ENCODE data around the gene ARFGEF3.

- TF ChIP-seq EZH2 (IDR thresholded peaks at IDR 0.05; ENCODE audit: low read depth, unreplicated experiment): no peak
- TF ChIP-seq CTCF (conservative IDR thresholded peaks at IDR 0.05; ENCODE audit: low read depth in 2 of 2): no peak
Measured at GRCh38 chr6:138370631-138371451, 209.1 kb downstream of the ARFGEF3 start.
